DOHH2 (cell line): ENCODE results near the gene STX1B.
A peak's percentile ranks its signal among the peaks of the same experiment; 100 is the strongest.

Experiments used
- H3F3A ChIP-seq: fragments of 200-600 bp; sonication (generic), shearing (Covaris generic); 2 replicates; pipeline ENCODE4 v1.6.0; 2016; ENCODE audit warnings: antibody characterized with exemption, mild to moderate bottlenecking; ENCODE audit not compliant: control insufficient read depth, insufficient read depth
- H3K27ac ChIP-seq: fragments of 200-600 bp; sonication (generic); 2 replicates; pipeline ENCODE4 v1.5.1; 2014; ENCODE audit warnings: low read depth, mild to moderate bottlenecking, low read length, moderate library complexity
- H3K27me3 ChIP-seq: fragments of 200-600 bp; sonication (generic); 2 replicates; pipeline ENCODE4 v1.6.1; 2014; ENCODE audit warnings: mild to moderate bottlenecking, low read length, mixed read lengths; ENCODE audit not compliant: control insufficient read depth
- H3K36me3 ChIP-seq: fragments of 200-600 bp; sonication (generic); 2 replicates; pipeline ENCODE4 v1.6.1; 2014; ENCODE audit warnings: mild to moderate bottlenecking, low read length, moderate library complexity, mixed read lengths; ENCODE audit not compliant: control insufficient read depth
- H3K4me1 ChIP-seq: fragments of 200-600 bp; sonication (generic); 2 replicates; pipeline ENCODE4 v1.6.1; 2014; ENCODE audit warnings: mild to moderate bottlenecking, low read length, mixed read lengths; ENCODE audit not compliant: control insufficient read depth
- H3K4me2 ChIP-seq: fragments of 200-600 bp; sonication (generic); 2 replicates; pipeline ENCODE4 v1.6.0; 2014; ENCODE audit warnings: mild to moderate bottlenecking, low read length, moderate library complexity
- H3K4me3 ChIP-seq: fragments of 200-600 bp; sonication (generic); 2 replicates; pipeline ENCODE4 v1.5.1; 2014; ENCODE audit warnings: mild to moderate bottlenecking, low read length, mixed read lengths
- H3K79me2 ChIP-seq: fragments of 200-600 bp; sonication (generic); 2 replicates; pipeline ENCODE4 v1.6.1; 2014; ENCODE audit warnings: mild to moderate bottlenecking, low read length, mixed read lengths; ENCODE audit not compliant: control insufficient read depth
- H3K9me2 ChIP-seq: fragments of 200-600 bp; sonication (generic); replicated peaks from 2 replicates; pipeline ENCODE4 v1.6.1; 2014; ENCODE audit warnings: mild to moderate bottlenecking, low read length, mixed read lengths; ENCODE audit not compliant: control insufficient read depth
- H3K9me3 ChIP-seq: fragments of 200-600 bp; sonication (generic); 2 replicates; pipeline ENCODE4 v1.6.1; 2014; ENCODE audit warnings: antibody characterized with exemption, low read length, mixed read lengths; ENCODE audit not compliant: control insufficient read depth, insufficient read depth
- H4K20me1 ChIP-seq: fragments of 200-600 bp; sonication (generic); 2 replicates; pipeline ENCODE4 v1.6.0; 2014; ENCODE audit warnings: low read depth, mild to moderate bottlenecking, antibody characterized with exemption, low read length, moderate library complexity; ENCODE audit not compliant: control insufficient read depth, insufficient read depth
- CTCF ChIP-seq: fragments of 200-600 bp; sonication (generic); IDR thresholded peaks from one replicate; pipeline ENCODE4 v1.5.1; 2014; ENCODE audit warnings: antibody characterized with exemption, mild to moderate bottlenecking, low read depth, low read length; ENCODE audit not compliant: poor library complexity, severe bottlenecking
- EZH2phosphoT487 ChIP-seq: fragments of 200-600 bp; sonication (generic); IDR thresholded peaks from 2 replicates; pipeline ENCODE4 v1.6.1; 2017; ENCODE audit warnings: borderline replicate concordance, mild to moderate bottlenecking, antibody characterized with exemption, low read length, moderate library complexity, mixed read lengths

The STX1B gene

DNA sequence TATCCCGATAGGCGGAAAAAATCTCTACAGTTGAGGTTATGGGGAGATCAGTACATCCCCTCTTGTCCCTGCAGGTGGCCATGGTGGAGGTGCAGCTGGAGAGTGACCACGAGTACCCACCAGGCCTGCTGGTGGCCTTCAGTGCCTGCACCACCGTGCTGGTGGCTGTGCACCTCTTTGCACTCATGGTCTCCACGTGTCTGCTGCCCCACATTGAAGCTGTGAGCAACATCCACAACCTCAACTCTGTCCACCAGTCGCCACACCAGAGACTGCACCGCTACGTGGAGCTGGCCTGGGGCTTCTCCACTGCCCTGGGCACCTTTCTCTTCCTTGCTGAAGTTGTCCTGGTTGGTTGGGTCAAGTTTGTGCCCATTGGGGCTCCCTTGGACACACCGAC lies 57.3 kb downstream of the STX1B start:
- no peak overlapping the region for H3K27ac ChIP-seq
- no peaks in the 10 kb centered on the region for H3K9me2 ChIP-seq
- peaks cover 13% of the 10 kb centered on the region for H3K79me2 ChIP-seq
- 0 out of 2 replicates have a peak, but pooled peaks cover 5% of the 10 kb centered on the region for H3K36me3 ChIP-seq
- H3K4me2 ChIP-seq, result 0 out of 2 replicates have a peak overlapping the region, but pooled peaks have one; percentile 35
- no peaks in the 10 kb centered on the region for H3K9me3 ChIP-seq
- no peaks in the 10 kb centered on the region for H3K27me3 ChIP-seq
- no peak overlapping the region for H3K4me3 ChIP-seq
- H4K20me1 ChIP-seq, result no peaks in the 10 kb centered on the region
- TF ChIP-seq CTCF (no peak), EZH2phosphoT487 (no peak)
- H3K4me1 ChIP-seq, result peaks cover 40% of the 10 kb centered on the region
- H3F3A ChIP-seq, result peaks cover 15% of the 10 kb centered on the region

DNA sequence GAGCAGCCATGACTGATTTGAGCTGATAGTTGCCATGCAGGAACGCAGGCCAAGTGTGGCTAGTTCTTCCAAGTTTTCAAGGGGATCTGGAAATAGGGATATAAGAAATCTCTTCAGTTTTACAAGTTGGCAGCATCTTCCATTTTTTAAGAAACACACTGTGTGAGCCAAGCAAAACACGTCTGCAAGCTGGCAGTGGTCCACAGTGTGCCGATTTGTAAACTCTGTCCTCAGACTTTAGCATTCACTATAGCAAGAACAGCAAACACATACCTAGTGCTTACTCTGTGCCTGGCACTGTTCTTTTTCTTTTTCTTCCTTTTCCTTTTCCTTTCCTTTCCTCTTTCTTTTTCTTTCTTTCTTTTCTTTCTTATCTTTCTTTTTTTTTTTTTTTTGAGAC lies 58.7 kb downstream of the STX1B start:
- Histone ChIP-seq H3F3A (peaks cover 15% of the 10 kb centered on the region), H3K4me3 (no peak overlapping the region), H3K9me3 (no peaks in the 10 kb centered on the region), H4K20me1 (no peaks in the 10 kb centered on the region), H3K79me2 (peaks cover 12% of the 10 kb centered on the region), H3K27ac (no peak overlapping the region), H3K4me1 (peaks cover 39% of the 10 kb centered on the region), H3K27me3 (no peaks in the 10 kb centered on the region), H3K4me2 (no peak overlapping the region), H3K9me2 (no peaks in the 10 kb centered on the region), H3K36me3 (peaks cover 9% of the 10 kb centered on the region; the same call in 1 of the 2 replicates)
- no peak for TF ChIP-seq EZH2phosphoT487
- no peak for TF ChIP-seq CTCF

DNA sequence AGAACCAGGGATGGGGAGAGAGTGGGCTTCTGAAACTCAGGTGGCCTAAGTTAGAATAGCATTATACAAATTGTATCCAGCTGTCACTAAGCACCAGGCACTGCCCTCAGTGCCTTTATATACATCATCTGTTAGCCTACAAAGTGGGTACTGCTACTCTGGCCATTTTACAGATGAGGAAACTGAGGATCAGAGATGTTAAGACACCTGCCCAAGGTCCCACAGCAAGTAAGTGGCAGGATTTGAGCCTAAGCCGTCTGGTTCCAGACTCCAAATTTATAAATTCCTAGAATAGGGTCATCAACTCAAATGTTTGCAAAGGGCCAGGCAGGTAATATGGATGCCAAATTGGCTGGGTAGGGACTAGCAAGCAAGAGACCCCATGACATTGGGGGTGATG lies 59.2 kb downstream of the STX1B start:
- Histone ChIP-seq H3K4me3 (no peak overlapping the region), H3K9me2 (no peaks in the 10 kb centered on the region), H3K36me3 (peaks cover 7% of the 10 kb centered on the region; the same call in 1 of the 2 replicates), H3K79me2 (peaks cover 6% of the 10 kb centered on the region), H3K9me3 (no peaks in the 10 kb centered on the region), H3K4me1 (peaks cover 34% of the 10 kb centered on the region), H3K27ac (no peak overlapping the region), H3F3A (peaks cover 12% of the 10 kb centered on the region), H3K4me2 (no peak overlapping the region), H3K27me3 (no peaks in the 10 kb centered on the region), H4K20me1 (no peaks in the 10 kb centered on the region)
- TF ChIP-seq CTCF (no peak), EZH2phosphoT487 (no peak)
